Embryonic facial prominence (tissue), 1 donor: ENCODE data around the gene LIN7A.

ENCODE experiments used
- DNase-seq: peaks from one replicate; pipeline ENCODE4 v3.0.0-alpha.2; 2016; ENCODE audit errors: extremely low spot score

LIN7A gene

DNA sequence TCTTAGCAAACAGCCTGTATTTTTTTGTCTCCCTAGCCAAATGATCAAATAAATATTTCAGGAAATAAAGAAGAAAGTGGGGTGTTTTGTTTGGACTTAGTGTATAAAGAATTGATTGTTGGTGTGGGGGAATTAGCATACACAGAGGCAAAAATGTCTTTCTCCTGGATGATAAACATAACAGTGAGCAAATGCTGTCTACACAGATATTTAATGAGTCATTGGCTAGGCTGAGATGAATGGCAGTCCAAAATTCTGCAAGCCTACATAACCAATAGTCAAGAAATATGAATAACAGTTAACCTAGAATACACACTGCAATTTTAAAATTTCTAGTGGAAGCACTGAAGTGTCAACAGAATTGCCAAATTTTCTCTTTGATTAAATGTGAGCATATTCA lies 185.3 kb downstream of the LIN7A start:
- DNase-seq: no peak

DNA sequence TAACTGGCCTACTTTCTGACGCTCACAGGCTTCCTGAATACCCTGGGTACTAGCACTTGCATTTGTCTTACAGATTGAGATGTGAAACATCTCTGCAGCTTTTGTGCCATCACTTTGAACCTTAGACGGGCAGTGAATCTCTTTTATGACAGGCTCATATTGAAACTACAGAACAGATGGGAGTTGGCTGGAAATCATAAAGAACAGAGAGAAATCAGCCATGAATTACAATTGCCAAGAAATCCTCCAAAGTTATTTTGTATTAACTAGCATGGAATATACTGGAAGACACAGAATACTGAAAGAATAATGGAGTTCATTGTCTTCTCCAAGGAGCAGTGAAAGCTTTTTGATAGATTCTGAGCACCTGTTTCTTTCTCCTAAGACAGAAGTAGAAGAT lies 188.3 kb downstream of the LIN7A start:
- DNase-seq: no peak

DNA sequence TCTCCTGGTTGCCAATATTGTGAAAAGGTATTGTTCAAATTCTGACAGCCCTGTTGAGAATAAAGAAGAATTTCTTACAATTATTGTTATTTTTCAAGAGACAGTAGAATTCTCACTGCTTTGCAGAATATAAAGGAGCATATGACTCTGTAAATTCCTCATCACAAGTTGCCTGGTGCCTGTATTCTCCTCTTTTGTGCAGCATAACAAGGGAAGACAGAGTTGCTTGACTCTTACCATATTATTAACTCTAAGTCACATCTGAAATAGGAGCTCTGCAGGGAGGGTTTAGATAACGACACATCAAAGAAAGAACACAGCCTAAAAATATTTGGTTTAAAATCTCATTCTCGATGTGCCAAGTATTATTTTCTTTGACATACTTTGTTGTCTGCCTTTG lies 189.9 kb downstream of the LIN7A start:
- DNase-seq: no peak

DNA sequence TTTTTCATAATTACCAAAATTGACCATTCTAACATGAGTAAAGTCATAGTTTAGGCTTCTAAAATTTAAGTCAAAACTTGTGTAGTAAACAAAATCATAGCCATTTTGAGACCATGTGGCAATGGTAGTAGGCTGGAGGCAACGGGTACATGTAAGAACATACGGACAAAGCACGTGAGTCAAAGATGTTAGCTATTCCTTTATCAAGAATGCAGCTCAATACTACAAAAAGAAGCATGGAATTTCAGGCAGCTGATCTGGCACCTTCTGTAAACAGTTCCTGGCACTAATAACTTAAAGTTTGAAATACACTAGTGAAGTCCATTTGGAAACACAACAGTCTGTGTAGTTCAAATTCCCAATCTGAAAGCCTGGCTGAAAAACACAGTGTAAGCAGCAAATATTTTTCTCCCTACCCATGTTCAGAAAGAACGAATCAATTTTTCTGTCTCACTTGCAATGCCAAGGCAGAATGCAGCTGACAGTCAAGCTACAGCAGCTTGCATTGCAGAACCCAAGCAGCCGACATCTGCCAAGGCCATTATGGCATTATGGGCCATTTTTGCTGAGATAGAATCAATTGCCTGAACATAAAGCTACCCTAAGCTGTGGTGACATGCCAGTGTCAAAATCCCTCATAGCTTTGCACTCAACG lies 191.8 kb downstream of the LIN7A start:
- no peak for DNase-seq
